ENCODE results near the gene LRP2BP. TPM values are rescaled to one million over a fixed set of nuclear protein-coding genes. Genes with fewer than 3 reads are reported as not detected.

The LRP2BP gene
- total RNA-seq, 4 donors from 2014 or later: 0.55 to 1.5 (median 1.2) TPM

DNA sequence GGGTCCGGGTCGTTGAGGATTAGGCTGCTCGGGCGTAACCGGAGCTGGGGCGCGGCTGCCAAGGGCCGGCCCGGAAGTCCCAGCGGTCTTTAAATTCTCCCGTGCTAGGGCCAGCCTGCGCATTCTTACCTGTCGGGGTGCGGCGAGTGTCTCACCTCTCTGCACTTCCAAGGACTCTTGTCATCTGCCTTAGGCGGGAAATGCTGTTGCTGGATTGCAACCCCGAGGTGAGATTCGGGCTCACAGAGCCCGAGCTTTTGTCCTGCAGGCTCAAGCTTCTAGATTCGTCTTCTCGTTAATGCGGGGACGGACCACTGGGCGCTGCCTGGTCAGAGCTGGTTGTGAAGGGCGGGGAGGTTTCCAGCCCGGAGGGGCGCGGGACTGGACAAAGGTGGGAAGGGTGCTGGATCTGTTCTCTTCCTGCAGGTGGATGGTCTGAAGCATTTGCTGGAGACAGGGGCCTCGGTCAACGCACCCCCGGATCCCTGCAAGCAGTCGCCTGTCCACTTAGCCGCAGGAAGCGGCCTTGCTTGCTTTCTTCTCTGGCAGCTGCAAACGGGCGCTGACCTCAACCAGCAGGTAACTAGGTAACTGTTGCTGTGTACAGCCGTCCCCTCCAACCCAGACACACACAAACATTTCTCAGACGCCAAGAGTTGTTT, 1.1 kb upstream of the LRP2BP start, which contains the start of gene ANKRD37:
Gene ANKRD37, plus strand, starts transcription at position 118 of the 662 bp plus-strand sequence. Its CDS starts 83 bp downstream, at position 201.
- H3K4me3 ChIP-seq (ENCODE audit: low read depth, poor library complexity, severe bottlenecking): peak within 1 kb of the TSS; percentile 75
- TF ChIP-seq POLR2A (IDR thresholded peaks at IDR 0.05): no peak
- TF ChIP-seq, protein P1, sequence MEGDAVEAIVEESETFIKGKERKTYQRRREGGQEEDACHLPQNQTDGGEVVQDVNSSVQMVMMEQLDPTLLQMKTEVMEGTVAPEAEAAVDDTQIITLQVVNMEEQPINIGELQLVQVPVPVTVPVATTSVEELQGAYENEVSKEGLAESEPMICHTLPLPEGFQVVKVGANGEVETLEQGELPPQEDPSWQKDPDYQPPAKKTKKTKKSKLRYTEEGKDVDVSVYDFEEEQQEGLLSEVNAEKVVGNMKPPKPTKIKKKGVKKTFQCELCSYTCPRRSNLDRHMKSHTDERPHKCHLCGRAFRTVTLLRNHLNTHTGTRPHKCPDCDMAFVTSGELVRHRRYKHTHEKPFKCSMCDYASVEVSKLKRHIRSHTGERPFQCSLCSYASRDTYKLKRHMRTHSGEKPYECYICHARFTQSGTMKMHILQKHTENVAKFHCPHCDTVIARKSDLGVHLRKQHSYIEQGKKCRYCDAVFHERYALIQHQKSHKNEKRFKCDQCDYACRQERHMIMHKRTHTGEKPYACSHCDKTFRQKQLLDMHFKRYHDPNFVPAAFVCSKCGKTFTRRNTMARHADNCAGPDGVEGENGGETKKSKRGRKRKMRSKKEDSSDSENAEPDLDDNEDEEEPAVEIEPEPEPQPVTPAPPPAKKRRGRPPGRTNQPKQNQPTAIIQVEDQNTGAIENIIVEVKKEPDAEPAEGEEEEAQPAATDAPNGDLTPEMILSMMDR (IDR thresholded peaks at IDR 0.05): no peak
- intact Hi-C loops (cut with DNase I; ENCODE audit: low total_unique reads): no loop called here
- WGBS, 2 donors: 2 to 4% methylated on average over 25 to 35 of the region's 38 CpGs
- DNase-seq (ENCODE audit: low spot score in 2 of 2): no peak

DNA sequence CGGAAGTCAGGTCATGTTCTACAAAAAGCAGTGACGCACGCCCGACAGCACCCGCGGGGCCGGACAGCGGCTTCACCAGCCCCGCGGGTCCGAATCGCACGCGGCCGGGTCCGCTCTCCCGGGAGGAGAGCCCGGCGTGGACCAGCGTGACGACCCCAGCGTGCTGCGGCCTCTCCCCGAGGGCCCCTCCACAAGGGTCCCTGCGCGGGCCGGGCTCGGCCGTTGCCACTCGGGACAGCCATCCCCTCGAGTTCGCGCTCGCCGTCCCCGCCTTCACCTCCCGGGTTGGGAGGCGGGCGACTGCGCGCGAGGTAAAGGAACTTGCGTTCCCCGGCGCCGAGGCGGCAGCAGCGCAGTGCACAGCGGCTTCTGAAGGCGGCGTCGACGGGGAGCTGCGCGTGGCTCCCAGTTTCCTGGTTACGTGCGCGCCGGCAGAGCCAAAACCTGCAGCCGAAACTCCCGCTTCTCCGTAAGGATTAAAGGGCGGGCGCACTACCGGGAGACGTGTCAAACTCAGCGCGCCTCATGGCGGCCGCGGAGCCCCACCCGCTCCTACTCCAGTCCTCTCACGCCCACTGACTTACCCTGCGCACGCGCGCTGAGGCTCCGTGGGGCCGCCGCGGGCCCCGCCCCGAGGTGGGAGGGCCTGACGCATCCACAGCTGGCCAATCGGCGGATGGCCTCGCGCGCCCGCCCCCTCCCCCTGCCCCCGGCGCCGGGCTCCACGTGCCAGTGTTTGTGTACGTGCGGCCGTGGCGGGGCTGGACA, 416 bp upstream of the LRP2BP start:
- peak overlapping the region; percentile 75 for H3K4me3 ChIP-seq (ENCODE audit: low read depth, poor library complexity, severe bottlenecking)
- WGBS, 2 donors: 1% methylated on average over 20 to 39 of the region's 98 CpGs
- TF ChIP-seq POLR2A (IDR thresholded peaks at IDR 0.05): peak in 1 of 2 donors; percentile 53
- TF ChIP-seq, protein P1 (IDR thresholded peaks at IDR 0.05): no peak
- DNase-seq (ENCODE audit: low spot score in 2 of 2): peak; percentile 97 to 100
- intact Hi-C loops (cut with DNase I; ENCODE audit: low total_unique reads): no loop called here

GRCh38 chr4:185394568-185395237, 1.0 kb downstream of the LRP2BP start:
- intact Hi-C loops (cut with DNase I; ENCODE audit: low total_unique reads): no loop called here
- WGBS, 2 donors: 22% methylated on average over 12 of the region's 12 CpGs
- DNase-seq (ENCODE audit: low spot score in 2 of 2): no peak
- TF ChIP-seq, protein P1 (IDR thresholded peaks at IDR 0.05): no peak
- TF ChIP-seq POLR2A (IDR thresholded peaks at IDR 0.05): no peak
- H3K4me3 ChIP-seq (ENCODE audit: low read depth, poor library complexity, severe bottlenecking): no peak overlapping the region

GRCh38 chr4:185392156-185392555, 3.6 kb downstream of the LRP2BP start:
- WGBS, 2 donors: 84 to 93% methylated on average over 1 of the region's 1 CpG

GRCh38 chr4:185390941-185391340, 4.8 kb downstream of the LRP2BP start:
- no peak for DNase-seq (ENCODE audit: low spot score in 2 of 2)
- no peak overlapping the region for H3K4me3 ChIP-seq (ENCODE audit: low read depth, poor library complexity, severe bottlenecking)
- intact Hi-C loops (cut with DNase I; ENCODE audit: low total_unique reads): no loop called here
- TF ChIP-seq POLR2A (IDR thresholded peaks at IDR 0.05): no peak
- TF ChIP-seq, protein P1 (IDR thresholded peaks at IDR 0.05): no peak
- WGBS, 2 donors: 92 to 93% methylated on average over 6 of the region's 6 CpGs

More at GRCh38 chr4:185392156-185392555, 3.6 kb downstream of the LRP2BP start:
- no peak overlapping the region for H3K4me3 ChIP-seq (ENCODE audit: low read depth, poor library complexity, severe bottlenecking)
- intact Hi-C loops (cut with DNase I; ENCODE audit: low total_unique reads): no loop called here
- DNase-seq (ENCODE audit: low spot score in 2 of 2): no peak
- no peak for TF ChIP-seq POLR2A (IDR thresholded peaks at IDR 0.05)
- TF ChIP-seq, protein P1 (IDR thresholded peaks at IDR 0.05): no peak

All from lower leg skin (tissue), 4 donors.